A549 (cell line): ENCODE results near the gene TRIM72. TPM values are rescaled to one million over a fixed set of nuclear protein-coding genes. Genes with fewer than 3 reads are reported as not detected.

ENCODE experiments used
- BHLHE40 ChIP-seq: IDR thresholded peaks from 2 replicates; pipeline ENCODE4 v1.6.1; 2012; ENCODE audit warnings: low read depth, low read length, inconsistent platforms
- CBX2 ChIP-seq: fragments of 200-600 bp; sonication (generic); IDR thresholded peaks from 2 replicates; pipeline ENCODE4 v1.6.1; 2016; ENCODE audit warnings: low read depth, mild to moderate bottlenecking, borderline replicate concordance
- CBX8 ChIP-seq: fragments of 200-600 bp; sonication (generic); IDR thresholded peaks from 2 replicates; pipeline ENCODE4 v1.6.1; 2016
- CHD4 ChIP-seq: fragments of 200-600 bp; sonication (generic); IDR thresholded peaks from 2 replicates; pipeline ENCODE4 v1.6.1; 2016; ENCODE audit warnings: antibody characterized with exemption, mild to moderate bottlenecking, borderline replicate concordance
- EHF ChIP-seq: fragments of 250-450 bp; sonication (Bioruptor Pico); IDR thresholded peaks from 2 replicates; pipeline ENCODE4 v1.5.0; 2020; ENCODE audit warnings: mild to moderate bottlenecking
- EHMT2 ChIP-seq: fragments of 200-600 bp; sonication (generic); IDR thresholded peaks from 2 replicates; pipeline ENCODE4 v1.6.1; 2016; ENCODE audit warnings: antibody characterized with exemption, low read depth, mild to moderate bottlenecking, moderate library complexity
- EP300 ChIP-seq, 2 experiments: fragments of >200 bp; sonication (Bioruptor Twin); formaldehyde crosslinking; IDR thresholded peaks; 2 replicates in 1 of 2; 3 replicates in 1 of 2; pipeline ENCODE4 v1.6.1; 2016 to 2017
- FOSB ChIP-seq: fragments of 250-450 bp; sonication (Bioruptor Pico); IDR thresholded peaks from 2 replicates; pipeline ENCODE4 v1.5.0; 2020; ENCODE audit warnings: mild to moderate bottlenecking, moderate library complexity
- FOSL2 ChIP-seq, 2 experiments: fragments of 450-650 bp in 1 of 2; fragments of >200 bp in 1 of 2; sonication (Bioruptor Twin) in 1 of 2; formaldehyde crosslinking; IDR thresholded peaks; 2 replicates each; pipeline versions ENCODE4 v1.5.0 to v1.6.1; 2016 to 2020; ENCODE audit warnings: mild to moderate bottlenecking in 1 of 2, moderate library complexity in 1 of 2
- FOXS1 ChIP-seq: fragments of 250-450 bp; sonication (Bioruptor Pico); IDR thresholded peaks from 2 replicates; pipeline ENCODE4 v1.5.0; 2020; ENCODE audit warnings: mild to moderate bottlenecking, moderate library complexity
- GATA3 ChIP-seq: IDR thresholded peaks from 2 replicates; pipeline ENCODE4 v1.6.1; 2012; ENCODE audit warnings: borderline replicate concordance
- HDAC2 ChIP-seq: fragments of 200-600 bp; sonication (generic); IDR thresholded peaks from 2 replicates; pipeline ENCODE4 v1.6.1; 2016
- HOXB13 ChIP-seq: fragments of 250-450 bp; sonication (Bioruptor Pico); IDR thresholded peaks from 2 replicates; pipeline ENCODE4 v1.5.0; 2020; ENCODE audit warnings: low read depth, mild to moderate bottlenecking, moderate library complexity
- KDM5A ChIP-seq: fragments of 200-600 bp; sonication (generic); IDR thresholded peaks from 2 replicates; pipeline ENCODE4 v1.6.1; 2016; ENCODE audit warnings: antibody characterized with exemption, mild to moderate bottlenecking
- MAZ ChIP-seq: fragments of 150-350 bp; IDR thresholded peaks from 2 replicates; pipeline ENCODE4 v1.6.1; 2014; ENCODE audit warnings: antibody characterized with exemption, low read depth, low read length, borderline replicate concordance
- MYC ChIP-seq: IDR thresholded peaks from 2 replicates; pipeline ENCODE4 v1.6.1; 2012; ENCODE audit warnings: mild to moderate bottlenecking, inconsistent platforms, low read length, improper control_type of control experiment, borderline replicate concordance
- NFE2L2 ChIP-seq: fragments of 150-350 bp; conservative IDR thresholded peaks from 2 replicates; pipeline ENCODE4 v1.6.1; 2014; ENCODE audit warnings: low read length
- NPAS2 ChIP-seq: fragments of 250-450 bp; sonication (Bioruptor Pico); IDR thresholded peaks from 2 replicates; pipeline ENCODE4 v1.8.0; 2022; ENCODE audit warnings: mild to moderate bottlenecking, moderate library complexity, borderline replicate concordance
- NR3C1 ChIP-seq: fragments of >200 bp; sonication (Bioruptor Twin); formaldehyde crosslinking; IDR thresholded peaks from 3 replicates; pipeline ENCODE4 v1.6.1; 2017
- PHF8 ChIP-seq: fragments of 200-600 bp; sonication (generic); IDR thresholded peaks from 2 replicates; pipeline ENCODE4 v1.6.1; 2016; ENCODE audit warnings: low read depth, mild to moderate bottlenecking, antibody characterized with exemption, moderate library complexity, borderline replicate concordance
- POLR2A ChIP-seq: IDR thresholded peaks from 2 replicates; pipeline ENCODE4 v1.6.1; 2012; ENCODE audit warnings: mild to moderate bottlenecking, low read length
- POLR2AphosphoS2 ChIP-seq: conservative IDR thresholded peaks from 2 replicates; pipeline ENCODE4 v1.6.1; 2012; ENCODE audit warnings: low read length, improper control_type of control experiment, inconsistent platforms
- RAD21 ChIP-seq, 2 experiments: fragments of >200 bp in 1 of 2; sonication (Bioruptor Twin) in 1 of 2; formaldehyde crosslinking in 1 of 2; IDR thresholded peaks in 1 of 2; conservative IDR thresholded peaks in 1 of 2; 2 replicates in 1 of 2; 3 replicates in 1 of 2; pipeline ENCODE4 v1.6.1; 2012 to 2018; ENCODE audit warnings: inconsistent platforms in 1 of 2
- RARB ChIP-seq: fragments of 250-450 bp; sonication (Bioruptor Pico); IDR thresholded peaks from 2 replicates; pipeline ENCODE4 v1.8.0; 2021; ENCODE audit warnings: mild to moderate bottlenecking, moderate library complexity
- RCOR1 ChIP-seq: fragments of 150-350 bp; IDR thresholded peaks from 2 replicates; pipeline ENCODE4 v1.6.1; 2014; ENCODE audit warnings: antibody characterized with exemption, low read length, low read depth
- SMC3 ChIP-seq: fragments of >200 bp; sonication (Bioruptor Twin); formaldehyde crosslinking; IDR thresholded peaks from 3 replicates; pipeline ENCODE4 v1.6.1; 2018; ENCODE audit warnings: inconsistent platforms
- ZC3H11A ChIP-seq: fragments of 450-650 bp; IDR thresholded peaks from 2 replicates; pipeline ENCODE4 v1.6.1; 2014; ENCODE audit warnings: antibody characterized with exemption, mild to moderate bottlenecking
- ZNF302 ChIP-seq: fragments of 250-450 bp; sonication (Bioruptor Pico); IDR thresholded peaks from 2 replicates; pipeline ENCODE4 v1.9.0; 2021; ENCODE audit warnings: inconsistent platforms, mild to moderate bottlenecking, moderate library complexity
- polyA plus RNA-seq, 4 experiments: library from polyadenylated mRNA; depleted of rRNA in 3 of 4; stranded (reverse); fragments of >200 nt; fragmentation: RNase III in 1 of 4; extraction: RNeasy Plus Mini Kit Qiagen cat#74134 plus additional on column Dnase treatment in 1 of 4; gene quantifications; 2 replicates in 3 of 4; 3 replicates in 1 of 4; pipeline ENCODE4 v1.2.3, GENCODE V29; 2011 to 2017
- TF ChIP-seq, protein P1 (sequence below): IDR thresholded peaks from 2 replicates; pipeline ENCODE4 v1.6.1; 2012; ENCODE audit warnings: low read depth, borderline replicate concordance
- TF ChIP-seq, protein P2 (sequence below): fragments of 450-650 bp; IDR thresholded peaks from 2 replicates; pipeline ENCODE4 v1.6.1; 2014; ENCODE audit warnings: antibody characterized with exemption
- TF ChIP-seq, protein P3 (sequence below): IDR thresholded peaks from 2 replicates; pipeline ENCODE4 v1.6.1; 2012
- TF ChIP-seq, protein P4 (sequence below): fragments of >200 bp; sonication (Bioruptor Twin); formaldehyde crosslinking; IDR thresholded peaks from 2 replicates; pipeline ENCODE4 v1.6.1; 2016
- TF ChIP-seq, protein P5 (sequence below): fragments of 200-600 bp; sonication (generic); IDR thresholded peaks from 2 replicates; pipeline ENCODE4 v1.6.1; 2016; ENCODE audit warnings: antibody characterized with exemption, mild to moderate bottlenecking, moderate library complexity
- TF ChIP-seq, protein P6 (sequence below): fragments of 150-350 bp; IDR thresholded peaks from 2 replicates; pipeline ENCODE4 v1.6.1; 2014; ENCODE audit warnings: low read depth, mild to moderate bottlenecking, low read length
- TF ChIP-seq, protein P7 (sequence below): fragments of >200 bp; sonication (Bioruptor Twin); formaldehyde crosslinking; IDR thresholded peaks from 3 replicates; pipeline ENCODE4 v1.6.1; 2016
- TF ChIP-seq, protein P8 (sequence below): fragments of 250-450 bp; sonication (Bioruptor Pico); IDR thresholded peaks from 2 replicates; pipeline ENCODE4 v1.5.0; 2020; ENCODE audit warnings: low read depth, mild to moderate bottlenecking, moderate library complexity

Gene TRIM72
- polyA plus RNA-seq, 2 of the 4 experiments (the other 2 are of a cell fraction): 0.04 TPM; not detected in 1

DNA sequence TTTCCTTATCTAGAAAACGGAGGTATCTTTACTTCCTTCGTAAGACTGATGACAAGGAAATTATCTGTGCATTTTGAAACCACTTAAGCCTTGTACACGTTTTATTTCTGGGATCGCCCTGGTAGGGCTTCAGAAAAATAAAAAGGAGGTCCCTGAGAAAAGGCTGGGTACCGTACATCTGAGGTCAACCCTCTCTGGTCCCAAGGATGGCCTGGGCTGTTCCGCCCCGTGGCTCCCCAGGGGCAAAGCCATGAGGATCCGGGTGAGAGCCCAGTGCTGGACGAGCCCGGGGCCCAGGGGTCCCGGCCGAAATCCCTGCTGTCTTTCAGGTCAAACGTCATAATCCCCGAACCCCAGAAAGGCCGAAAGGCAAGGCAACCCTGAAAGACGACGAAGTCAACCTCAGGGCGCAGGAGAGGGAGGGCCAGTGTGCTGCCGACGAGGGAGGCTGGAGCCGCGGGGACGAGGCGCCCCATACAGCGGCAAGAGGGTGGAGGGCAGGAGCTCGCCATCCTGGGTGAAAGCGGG is 34.6 kb upstream of the TRIM72 start (continued):
- TF ChIP-seq, protein P1, sequence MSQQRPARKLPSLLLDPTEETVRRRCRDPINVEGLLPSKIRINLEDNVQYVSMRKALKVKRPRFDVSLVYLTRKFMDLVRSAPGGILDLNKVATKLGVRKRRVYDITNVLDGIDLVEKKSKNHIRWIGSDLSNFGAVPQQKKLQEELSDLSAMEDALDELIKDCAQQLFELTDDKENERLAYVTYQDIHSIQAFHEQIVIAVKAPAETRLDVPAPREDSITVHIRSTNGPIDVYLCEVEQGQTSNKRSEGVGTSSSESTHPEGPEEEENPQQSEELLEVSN: no peak
- TF ChIP-seq, protein P2, sequence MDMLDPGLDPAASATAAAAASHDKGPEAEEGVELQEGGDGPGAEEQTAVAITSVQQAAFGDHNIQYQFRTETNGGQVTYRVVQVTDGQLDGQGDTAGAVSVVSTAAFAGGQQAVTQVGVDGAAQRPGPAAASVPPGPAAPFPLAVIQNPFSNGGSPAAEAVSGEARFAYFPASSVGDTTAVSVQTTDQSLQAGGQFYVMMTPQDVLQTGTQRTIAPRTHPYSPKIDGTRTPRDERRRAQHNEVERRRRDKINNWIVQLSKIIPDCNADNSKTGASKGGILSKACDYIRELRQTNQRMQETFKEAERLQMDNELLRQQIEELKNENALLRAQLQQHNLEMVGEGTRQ: no peak
- TF ChIP-seq, protein P3, sequence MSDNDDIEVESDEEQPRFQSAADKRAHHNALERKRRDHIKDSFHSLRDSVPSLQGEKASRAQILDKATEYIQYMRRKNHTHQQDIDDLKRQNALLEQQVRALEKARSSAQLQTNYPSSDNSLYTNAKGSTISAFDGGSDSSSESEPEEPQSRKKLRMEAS: no peak
- TF ChIP-seq, protein P4, sequence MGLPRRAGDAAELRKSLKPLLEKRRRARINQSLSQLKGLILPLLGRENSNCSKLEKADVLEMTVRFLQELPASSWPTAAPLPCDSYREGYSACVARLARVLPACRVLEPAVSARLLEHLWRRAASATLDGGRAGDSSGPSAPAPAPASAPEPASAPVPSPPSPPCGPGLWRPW: no peak
- TF ChIP-seq GATA3 (no peak), CBX2 (no peak), RCOR1 (no peak), SMC3 (no peak), CBX8 (no peak), NFE2L2 (no peak), FOSB (CRISPR knock-in tag) (no peak), ZC3H11A (no peak), MAZ (0 out of 2 replicates have a peak, but pooled peaks have one; percentile 10), FOSL2 (IDR thresholded peaks at IDR 0.05) (no peak), FOSL2 (CRISPR knock-in tag; IDR thresholded peaks at IDR 0.05) (no peak), FOXS1 (CRISPR knock-in tag) (no peak), EHF (no peak), HDAC2 (0 out of 2 replicates have a peak, but pooled peaks have one; percentile 53), KDM5A (no peak), CHD4 (no peak), PHF8 (peak; percentile 80; the same call in 1 of the 2 replicates), MYC (no peak), ZNF302 (CRISPR knock-in tag) (no peak), EP300 (IDR thresholded peaks at IDR 0.05) (no peak), EHMT2 (no peak), RARB (CRISPR knock-in tag) (no peak), RAD21 (conservative IDR thresholded peaks at IDR 0.05 in 1 of 2, IDR thresholded peaks at IDR 0.05 in 1 of 2) (no peak), NPAS2 (CRISPR knock-in tag) (no peak), BHLHE40 (no peak), NR3C1 (no peak), POLR2A (peak; percentile 58), POLR2AphosphoS2 (no peak), HOXB13 (no peak)
- TF ChIP-seq, protein P5, sequence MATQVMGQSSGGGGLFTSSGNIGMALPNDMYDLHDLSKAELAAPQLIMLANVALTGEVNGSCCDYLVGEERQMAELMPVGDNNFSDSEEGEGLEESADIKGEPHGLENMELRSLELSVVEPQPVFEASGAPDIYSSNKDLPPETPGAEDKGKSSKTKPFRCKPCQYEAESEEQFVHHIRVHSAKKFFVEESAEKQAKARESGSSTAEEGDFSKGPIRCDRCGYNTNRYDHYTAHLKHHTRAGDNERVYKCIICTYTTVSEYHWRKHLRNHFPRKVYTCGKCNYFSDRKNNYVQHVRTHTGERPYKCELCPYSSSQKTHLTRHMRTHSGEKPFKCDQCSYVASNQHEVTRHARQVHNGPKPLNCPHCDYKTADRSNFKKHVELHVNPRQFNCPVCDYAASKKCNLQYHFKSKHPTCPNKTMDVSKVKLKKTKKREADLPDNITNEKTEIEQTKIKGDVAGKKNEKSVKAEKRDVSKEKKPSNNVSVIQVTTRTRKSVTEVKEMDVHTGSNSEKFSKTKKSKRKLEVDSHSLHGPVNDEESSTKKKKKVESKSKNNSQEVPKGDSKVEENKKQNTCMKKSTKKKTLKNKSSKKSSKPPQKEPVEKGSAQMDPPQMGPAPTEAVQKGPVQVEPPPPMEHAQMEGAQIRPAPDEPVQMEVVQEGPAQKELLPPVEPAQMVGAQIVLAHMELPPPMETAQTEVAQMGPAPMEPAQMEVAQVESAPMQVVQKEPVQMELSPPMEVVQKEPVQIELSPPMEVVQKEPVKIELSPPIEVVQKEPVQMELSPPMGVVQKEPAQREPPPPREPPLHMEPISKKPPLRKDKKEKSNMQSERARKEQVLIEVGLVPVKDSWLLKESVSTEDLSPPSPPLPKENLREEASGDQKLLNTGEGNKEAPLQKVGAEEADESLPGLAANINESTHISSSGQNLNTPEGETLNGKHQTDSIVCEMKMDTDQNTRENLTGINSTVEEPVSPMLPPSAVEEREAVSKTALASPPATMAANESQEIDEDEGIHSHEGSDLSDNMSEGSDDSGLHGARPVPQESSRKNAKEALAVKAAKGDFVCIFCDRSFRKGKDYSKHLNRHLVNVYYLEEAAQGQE: no peak
- TF ChIP-seq, protein P6, sequence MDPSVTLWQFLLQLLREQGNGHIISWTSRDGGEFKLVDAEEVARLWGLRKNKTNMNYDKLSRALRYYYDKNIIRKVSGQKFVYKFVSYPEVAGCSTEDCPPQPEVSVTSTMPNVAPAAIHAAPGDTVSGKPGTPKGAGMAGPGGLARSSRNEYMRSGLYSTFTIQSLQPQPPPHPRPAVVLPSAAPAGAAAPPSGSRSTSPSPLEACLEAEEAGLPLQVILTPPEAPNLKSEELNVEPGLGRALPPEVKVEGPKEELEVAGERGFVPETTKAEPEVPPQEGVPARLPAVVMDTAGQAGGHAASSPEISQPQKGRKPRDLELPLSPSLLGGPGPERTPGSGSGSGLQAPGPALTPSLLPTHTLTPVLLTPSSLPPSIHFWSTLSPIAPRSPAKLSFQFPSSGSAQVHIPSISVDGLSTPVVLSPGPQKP: no peak
- TF ChIP-seq, protein P7, sequence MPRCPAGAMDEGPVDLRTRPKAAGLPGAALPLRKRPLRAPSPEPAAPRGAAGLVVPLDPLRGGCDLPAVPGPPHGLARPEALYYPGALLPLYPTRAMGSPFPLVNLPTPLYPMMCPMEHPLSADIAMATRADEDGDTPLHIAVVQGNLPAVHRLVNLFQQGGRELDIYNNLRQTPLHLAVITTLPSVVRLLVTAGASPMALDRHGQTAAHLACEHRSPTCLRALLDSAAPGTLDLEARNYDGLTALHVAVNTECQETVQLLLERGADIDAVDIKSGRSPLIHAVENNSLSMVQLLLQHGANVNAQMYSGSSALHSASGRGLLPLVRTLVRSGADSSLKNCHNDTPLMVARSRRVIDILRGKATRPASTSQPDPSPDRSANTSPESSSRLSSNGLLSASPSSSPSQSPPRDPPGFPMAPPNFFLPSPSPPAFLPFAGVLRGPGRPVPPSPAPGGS: no peak
- TF ChIP-seq, protein P8, sequence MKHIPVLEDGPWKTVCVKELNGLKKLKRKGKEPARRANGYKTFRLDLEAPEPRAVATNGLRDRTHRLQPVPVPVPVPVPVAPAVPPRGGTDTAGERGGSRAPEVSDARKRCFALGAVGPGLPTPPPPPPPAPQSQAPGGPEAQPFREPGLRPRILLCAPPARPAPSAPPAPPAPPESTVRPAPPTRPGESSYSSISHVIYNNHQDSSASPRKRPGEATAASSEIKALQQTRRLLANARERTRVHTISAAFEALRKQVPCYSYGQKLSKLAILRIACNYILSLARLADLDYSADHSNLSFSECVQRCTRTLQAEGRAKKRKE (CRISPR knock-in tag): no peak
